GM12874 (cell line): ENCODE results near the gene SLC8A3.
A peak's percentile ranks its signal among the peaks of the same experiment; 100 is the strongest.

Source experiments
- TF ChIP-seq, protein P1 (sequence below): IDR thresholded peaks from 2 replicates; pipeline ENCODE4 v1.5.1; 2011; ENCODE audit warnings: low read depth, mild to moderate bottlenecking, control low read depth, low read length, moderate library complexity; ENCODE audit not compliant: insufficient read depth

SLC8A3 gene

DNA sequence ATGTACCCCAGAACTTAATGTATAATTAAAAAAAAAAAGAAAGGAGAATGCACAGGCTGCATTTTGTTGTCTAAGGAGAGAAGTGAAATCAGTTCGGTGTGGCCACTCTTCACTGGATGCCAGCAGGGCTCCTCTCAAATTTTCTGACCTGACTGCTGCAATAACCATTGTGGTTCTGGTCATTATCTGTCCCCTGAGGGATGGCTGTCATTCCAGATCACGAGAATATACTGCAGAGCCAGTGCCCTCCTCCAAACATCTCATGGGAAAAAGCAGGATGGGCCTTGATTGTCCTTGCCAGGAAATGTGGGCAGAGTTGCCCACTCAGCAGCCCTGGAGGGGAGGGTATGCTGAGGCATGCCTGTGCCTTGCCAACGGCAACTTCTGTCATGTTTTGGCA lies 139.1 kb downstream of the SLC8A3 start:
- TF ChIP-seq, protein P1, sequence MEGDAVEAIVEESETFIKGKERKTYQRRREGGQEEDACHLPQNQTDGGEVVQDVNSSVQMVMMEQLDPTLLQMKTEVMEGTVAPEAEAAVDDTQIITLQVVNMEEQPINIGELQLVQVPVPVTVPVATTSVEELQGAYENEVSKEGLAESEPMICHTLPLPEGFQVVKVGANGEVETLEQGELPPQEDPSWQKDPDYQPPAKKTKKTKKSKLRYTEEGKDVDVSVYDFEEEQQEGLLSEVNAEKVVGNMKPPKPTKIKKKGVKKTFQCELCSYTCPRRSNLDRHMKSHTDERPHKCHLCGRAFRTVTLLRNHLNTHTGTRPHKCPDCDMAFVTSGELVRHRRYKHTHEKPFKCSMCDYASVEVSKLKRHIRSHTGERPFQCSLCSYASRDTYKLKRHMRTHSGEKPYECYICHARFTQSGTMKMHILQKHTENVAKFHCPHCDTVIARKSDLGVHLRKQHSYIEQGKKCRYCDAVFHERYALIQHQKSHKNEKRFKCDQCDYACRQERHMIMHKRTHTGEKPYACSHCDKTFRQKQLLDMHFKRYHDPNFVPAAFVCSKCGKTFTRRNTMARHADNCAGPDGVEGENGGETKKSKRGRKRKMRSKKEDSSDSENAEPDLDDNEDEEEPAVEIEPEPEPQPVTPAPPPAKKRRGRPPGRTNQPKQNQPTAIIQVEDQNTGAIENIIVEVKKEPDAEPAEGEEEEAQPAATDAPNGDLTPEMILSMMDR: no peak

DNA sequence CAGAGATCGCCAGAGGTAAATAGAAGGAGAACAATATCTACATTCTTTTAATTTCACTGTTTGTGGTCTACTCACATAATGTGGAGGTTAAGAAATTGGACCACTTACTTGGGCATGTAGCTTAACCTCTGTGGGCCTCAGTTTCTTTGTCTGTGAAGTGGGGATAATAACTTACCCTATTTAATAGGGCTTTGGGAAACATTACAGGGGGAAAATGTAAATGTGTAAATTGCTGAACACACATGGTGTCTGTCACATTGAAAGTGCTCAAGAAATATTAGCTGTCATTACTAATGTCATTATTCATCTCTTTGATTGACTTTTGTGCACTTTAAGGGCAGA lies 140.5 kb downstream of the SLC8A3 start:
- TF ChIP-seq, protein P1: no peak

GRCh38 chr14:70047598-70048312 lies 141.0 kb downstream of the SLC8A3 start:
- TF ChIP-seq, protein P1: no peak

DNA sequence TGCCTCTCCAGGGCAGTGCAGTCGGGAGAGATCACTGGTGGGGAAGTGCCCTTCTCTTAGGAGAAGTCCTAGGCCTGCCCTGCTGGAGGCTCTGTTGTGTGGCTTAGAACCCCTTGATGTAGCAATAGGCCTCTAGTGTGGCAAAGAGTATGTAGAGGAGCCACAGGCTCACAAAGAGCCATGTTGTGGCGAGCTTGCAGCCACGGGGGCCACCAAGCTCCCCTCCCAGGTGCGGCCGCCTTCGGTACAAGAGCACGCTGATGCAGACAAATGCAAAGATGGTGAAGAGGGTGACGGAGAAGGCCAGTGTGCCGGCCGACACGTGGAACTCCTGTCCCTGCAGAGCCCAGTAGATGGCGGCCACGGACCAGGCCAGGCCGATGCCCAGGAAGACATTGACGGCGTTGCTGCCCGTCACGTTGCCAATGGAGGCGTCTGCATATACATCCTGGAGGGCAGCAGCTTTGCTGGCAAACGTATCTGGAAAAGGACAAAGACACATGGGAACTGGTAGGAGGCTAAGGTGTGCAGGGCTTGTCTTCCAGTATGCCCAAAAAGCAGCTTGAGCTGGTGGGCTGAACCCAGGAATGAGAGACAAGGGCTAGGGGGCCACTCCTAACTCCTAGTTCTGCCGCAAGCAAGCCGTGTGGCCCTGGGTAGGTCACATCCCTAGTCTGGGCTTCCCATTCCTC lies 142.8 kb downstream of the SLC8A3 start:
- TF ChIP-seq, protein P1: 0 out of 2 replicates have a peak, but pooled peaks have one; percentile 23

DNA sequence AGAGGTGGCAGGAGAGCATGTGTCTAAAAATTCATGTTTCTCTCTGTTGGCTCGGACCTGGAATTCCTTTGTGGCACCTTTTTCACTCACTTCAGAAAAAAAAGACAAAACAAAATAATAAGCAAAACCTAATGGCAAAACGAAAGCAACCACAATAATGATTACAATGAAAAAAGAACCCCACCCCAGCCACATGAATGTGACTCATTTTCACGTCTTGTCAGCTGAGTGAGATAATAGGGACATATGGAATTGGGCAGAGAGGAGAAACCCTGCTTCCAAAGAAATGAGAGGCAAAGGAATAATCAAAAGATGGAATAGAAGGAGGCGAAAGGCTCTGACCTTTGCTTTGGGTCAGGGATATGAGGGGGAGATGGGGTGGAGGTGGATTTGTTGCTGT lies 143.4 kb downstream of the SLC8A3 start:
- TF ChIP-seq, protein P1: no peak

DNA sequence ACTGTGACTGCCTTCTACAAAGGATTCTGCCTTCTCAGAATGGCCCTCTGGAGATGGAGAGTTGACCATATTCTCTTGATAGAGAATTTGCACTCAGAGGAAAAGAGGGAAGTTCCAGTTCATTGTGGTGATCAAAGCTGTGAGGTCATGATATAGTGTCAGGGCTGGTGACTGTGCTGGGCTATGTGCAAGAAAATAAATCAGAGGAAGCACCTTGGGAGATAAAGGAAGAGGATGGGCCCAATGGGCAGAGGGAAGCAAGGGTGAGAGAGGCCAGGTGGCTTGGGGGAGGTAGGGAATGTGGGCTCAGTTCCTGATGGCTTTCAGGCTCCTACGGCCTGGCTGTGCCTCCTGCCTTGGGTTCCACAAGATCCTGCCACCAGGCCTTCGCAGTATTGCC lies 145.8 kb downstream of the SLC8A3 start:
- TF ChIP-seq, protein P1: no peak

- TF ChIP-seq, protein P1: no peak
Observed at GRCh38 chr14:70036665-70037064, 152.1 kb downstream of the SLC8A3 start.
